K562 (cell line): ENCODE results near the gene SCAPER. TPM values are rescaled to one million over a fixed set of nuclear protein-coding genes. Genes with fewer than 3 reads are reported as not detected.

Experiments
- DPF2 ChIP-seq: fragments of 450-650 bp; IDR thresholded peaks from 2 replicates; pipeline ENCODE4 v1.6.1; 2016
- FOXK2 ChIP-seq, 2 experiments: fragments of 450-650 bp; IDR thresholded peaks in 1 of 2; conservative IDR thresholded peaks in 1 of 2; 2 replicates each; pipeline ENCODE4 v1.6.1; 2016; ENCODE audit warnings: low read depth in 2 of 2, mild to moderate bottlenecking in 1 of 2
- KDM5B ChIP-seq: fragments of 200-600 bp; sonication (generic); IDR thresholded peaks from 2 replicates; pipeline ENCODE4 v1.6.1; 2012; ENCODE audit warnings: low read depth, mild to moderate bottlenecking, moderate library complexity, low read length, control low read depth, inconsistent platforms; ENCODE audit not compliant: insufficient replicate concordance
- NFRKB ChIP-seq: fragments of 450-650 bp; IDR thresholded peaks from 2 replicates; pipeline ENCODE4 v1.6.1; 2016; ENCODE audit warnings: low read depth
- PHTF2 ChIP-seq: fragments of 250-450 bp; sonication (Bioruptor Pico); IDR thresholded peaks from 2 replicates; pipeline ENCODE4 v1.5.0; 2021; ENCODE audit warnings: mild to moderate bottlenecking
- PRPF4 ChIP-seq: fragments of 200-400 bp; formaldehyde crosslinking; IDR thresholded peaks from one replicate; pipeline ENCODE4 v1.6.1; 2017; ENCODE audit warnings: low read length, low read depth, mild to moderate bottlenecking; ENCODE audit not compliant: insufficient read depth, poor library complexity, severe bottlenecking
- SAP30 ChIP-seq: fragments of 200-600 bp; sonication (generic); IDR thresholded peaks from 2 replicates; pipeline ENCODE4 v1.6.1; 2012; ENCODE audit warnings: borderline replicate concordance, low read depth, mild to moderate bottlenecking, moderate library complexity, low read length, control low read depth, inconsistent platforms; ENCODE audit not compliant: insufficient read depth, poor library complexity, severe bottlenecking
- SMARCE1 ChIP-seq: fragments of 450-650 bp; IDR thresholded peaks from 2 replicates; pipeline ENCODE4 v1.7.1; 2016; ENCODE audit warnings: mild to moderate bottlenecking
- SPI1 ChIP-seq: IDR thresholded peaks from 2 replicates; pipeline ENCODE4 v1.6.1; 2011; ENCODE audit warnings: low read depth, low read length, control low read depth, borderline replicate concordance
- TBL1XR1 ChIP-seq, 2 experiments: IDR thresholded peaks; 2 replicates each; pipeline ENCODE4 v1.6.1; 2012; ENCODE audit warnings: improper control_type of control experiment in 2 of 2, low read length in 2 of 2, mild to moderate bottlenecking in 1 of 2
- ZBTB7A ChIP-seq: IDR thresholded peaks from 2 replicates; pipeline ENCODE4 v1.6.1; 2011; ENCODE audit warnings: low read depth, mild to moderate bottlenecking, low read length, moderate library complexity, borderline replicate concordance; ENCODE audit not compliant: control insufficient read depth
- ZNF384 ChIP-seq: IDR thresholded peaks from 2 replicates; pipeline ENCODE4 v1.6.1; 2012; ENCODE audit warnings: low read depth, low read length, improper control_type of control experiment
- ZNF395 ChIP-seq: fragments of 200-800 bp; sonication (Bioruptor generic); IDR thresholded peaks from 2 replicates; pipeline ENCODE4 v1.6.1; 2017; ENCODE audit warnings: missing genetic modification characterization, missing compliant biosample characterization
- polyA plus RNA-seq, 8 experiments: library from polyadenylated mRNA; depleted of rRNA in 4 of 8; stranded (reverse) in 5 of 8; unstranded in 3 of 8; fragments of >200 nt; fragmentation: Nextera tagmentation in 2 of 8; fragmentation: Illumina TruSeq in 1 of 8; extraction: Ambion mirVana in 2 of 8; extraction: Trizol in 1 of 8; gene quantifications; 2 replicates each; pipeline versions ENCODE4 v1.2.1 to v1.2.3, GENCODE V29; 2011 to 2014; ENCODE audit warnings: inconsistent platforms in 1 of 8, missing spikeins in 1 of 8
- total RNA-seq, 7 experiments: library from RNA; depleted of rRNA in 6 of 7; stranded (reverse); fragments of >200 nt in 6 of 7; fragmentation: Illumina TruSeq in 2 of 7; extraction: Trizol in 2 of 7; gene quantifications; 2 replicates each; pipeline versions ENCODE4 v1.2.1 to v1.2.3, GENCODE V29; 2011 to 2021; ENCODE audit warnings: low replicate concordance in 1 of 7
- TF ChIP-seq, protein P1 (sequence below), 2 experiments: fragments of 450-650 bp; IDR thresholded peaks; 2 replicates each; pipeline ENCODE4 v1.6.1; 2016
- TF ChIP-seq, protein P2 (sequence below): IDR thresholded peaks from 2 replicates; pipeline ENCODE4 v1.6.1; 2016; ENCODE audit warnings: missing genetic modification characterization, missing compliant biosample characterization
- TF ChIP-seq, protein P3 (sequence below): fragments of 250-450 bp; sonication (Bioruptor Pico); IDR thresholded peaks from 2 replicates; pipeline ENCODE4 v1.8.0; 2022; ENCODE audit warnings: inconsistent platforms
- TF ChIP-seq, protein P4 (sequence below): fragments of 450-650 bp; IDR thresholded peaks from 2 replicates; pipeline ENCODE4 v1.6.1; 2017; ENCODE audit warnings: antibody characterized with exemption

SCAPER gene
- total and polyA plus RNA-seq, 9 of the 15 experiments (the other 6 are each of a cell fraction or from before 2014, with no cell fraction given) = 1.3 to 5.7 (median 3.2) TPM

DNA sequence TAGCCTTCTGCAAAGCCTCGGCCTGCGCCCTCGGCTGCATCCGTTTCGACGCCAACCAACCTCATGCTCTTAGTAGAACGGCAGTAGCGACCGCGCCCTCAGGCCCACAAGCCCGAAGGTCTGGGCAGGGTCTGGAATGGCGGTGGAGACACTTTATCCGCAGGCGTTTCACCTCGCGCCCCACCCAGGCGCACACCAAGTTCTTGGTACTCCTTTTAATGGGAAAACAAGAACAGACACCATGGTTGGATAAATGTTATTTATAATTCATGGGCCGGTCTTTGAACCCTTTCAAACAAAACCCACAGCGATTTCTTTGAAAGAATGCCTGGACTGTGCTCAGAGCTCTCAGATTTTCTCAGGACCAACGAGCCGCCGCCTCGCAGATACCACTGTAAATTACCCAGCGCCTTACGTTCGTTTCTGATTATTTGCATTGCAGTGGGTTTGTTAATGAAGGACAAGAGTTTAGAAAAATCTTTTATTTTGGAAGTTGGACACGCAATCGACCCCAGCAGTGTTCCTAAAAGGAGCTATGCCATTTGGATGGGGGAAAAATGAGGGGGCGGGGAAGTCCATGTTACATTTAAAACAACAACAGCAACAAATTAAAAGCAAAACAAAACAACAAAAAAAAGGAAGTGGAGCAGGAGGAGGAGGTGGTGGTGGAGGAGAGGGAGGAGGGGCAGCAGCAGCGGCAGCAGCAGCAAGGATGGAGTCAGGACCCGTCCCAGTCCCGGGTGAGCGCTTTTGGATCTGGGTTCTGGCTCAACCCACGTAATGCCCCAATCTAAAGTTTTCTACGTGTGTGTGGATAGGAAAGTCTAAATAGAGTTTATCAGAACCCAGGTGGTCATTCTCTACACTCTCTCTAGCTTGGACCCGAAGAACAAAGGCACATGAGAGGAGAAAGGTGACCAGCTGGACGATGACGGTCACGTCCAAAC, 569.6 kb downstream of the SCAPER start (continued):
- TF ChIP-seq ZNF395 (peak; percentile 73; the same call in 1 of the 2 replicates), ZNF384 (peak; percentile 67), KDM5B (peak; percentile 58), TBL1XR1 (IDR thresholded peaks at IDR 0.05; ENCODE audit: low read length in 2 of 2) (no peak), NFRKB (peak; percentile 85), SAP30 (peak; percentile 46), PHTF2 (CRISPR knock-in tag) (no peak), SMARCE1 (peak; percentile 83), ZBTB7A (no peak; the same call in 1 of the 2 replicates), SPI1 (peak; percentile 99), PRPF4 (no peak), DPF2 (peak; percentile 52; the same call in 1 of the 2 replicates), FOXK2 (conservative IDR thresholded peaks at IDR 0.05 in 1 of 2, IDR thresholded peaks at IDR 0.05 in 1 of 2; ENCODE audit: low read depth in 2 of 2) (peak; percentile 72 to 78)
- TF ChIP-seq, protein P1, sequence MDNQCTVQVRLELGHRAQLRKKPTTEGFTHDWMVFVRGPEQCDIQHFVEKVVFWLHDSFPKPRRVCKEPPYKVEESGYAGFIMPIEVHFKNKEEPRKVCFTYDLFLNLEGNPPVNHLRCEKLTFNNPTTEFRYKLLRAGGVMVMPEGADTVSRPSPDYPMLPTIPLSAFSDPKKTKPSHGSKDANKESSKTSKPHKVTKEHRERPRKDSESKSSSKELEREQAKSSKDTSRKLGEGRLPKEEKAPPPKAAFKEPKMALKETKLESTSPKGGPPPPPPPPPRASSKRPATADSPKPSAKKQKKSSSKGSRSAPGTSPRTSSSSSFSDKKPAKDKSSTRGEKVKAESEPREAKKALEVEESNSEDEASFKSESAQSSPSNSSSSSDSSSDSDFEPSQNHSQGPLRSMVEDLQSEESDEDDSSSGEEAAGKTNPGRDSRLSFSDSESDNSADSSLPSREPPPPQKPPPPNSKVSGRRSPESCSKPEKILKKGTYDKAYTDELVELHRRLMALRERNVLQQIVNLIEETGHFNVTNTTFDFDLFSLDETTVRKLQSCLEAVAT (IDR thresholded peaks at IDR 0.05) = peak in 1 of 2 experiments; percentile 58; a peak in 2 of 4 replicates
- TF ChIP-seq, protein P2, sequence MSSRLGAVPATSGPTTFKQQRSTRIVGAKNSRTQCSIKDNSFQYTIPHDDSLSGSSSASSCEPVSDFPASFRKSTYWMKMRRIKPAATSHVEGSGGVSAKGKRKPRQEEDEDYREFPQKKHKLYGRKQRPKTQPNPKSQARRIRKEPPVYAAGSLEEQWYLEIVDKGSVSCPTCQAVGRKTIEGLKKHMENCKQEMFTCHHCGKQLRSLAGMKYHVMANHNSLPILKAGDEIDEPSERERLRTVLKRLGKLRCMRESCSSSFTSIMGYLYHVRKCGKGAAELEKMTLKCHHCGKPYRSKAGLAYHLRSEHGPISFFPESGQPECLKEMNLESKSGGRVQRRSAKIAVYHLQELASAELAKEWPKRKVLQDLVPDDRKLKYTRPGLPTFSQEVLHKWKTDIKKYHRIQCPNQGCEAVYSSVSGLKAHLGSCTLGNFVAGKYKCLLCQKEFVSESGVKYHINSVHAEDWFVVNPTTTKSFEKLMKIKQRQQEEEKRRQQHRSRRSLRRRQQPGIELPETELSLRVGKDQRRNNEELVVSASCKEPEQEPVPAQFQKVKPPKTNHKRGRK (tag) = 0 out of 2 replicates have a peak, but pooled peaks have one; percentile 27
- TF ChIP-seq, protein P3, sequence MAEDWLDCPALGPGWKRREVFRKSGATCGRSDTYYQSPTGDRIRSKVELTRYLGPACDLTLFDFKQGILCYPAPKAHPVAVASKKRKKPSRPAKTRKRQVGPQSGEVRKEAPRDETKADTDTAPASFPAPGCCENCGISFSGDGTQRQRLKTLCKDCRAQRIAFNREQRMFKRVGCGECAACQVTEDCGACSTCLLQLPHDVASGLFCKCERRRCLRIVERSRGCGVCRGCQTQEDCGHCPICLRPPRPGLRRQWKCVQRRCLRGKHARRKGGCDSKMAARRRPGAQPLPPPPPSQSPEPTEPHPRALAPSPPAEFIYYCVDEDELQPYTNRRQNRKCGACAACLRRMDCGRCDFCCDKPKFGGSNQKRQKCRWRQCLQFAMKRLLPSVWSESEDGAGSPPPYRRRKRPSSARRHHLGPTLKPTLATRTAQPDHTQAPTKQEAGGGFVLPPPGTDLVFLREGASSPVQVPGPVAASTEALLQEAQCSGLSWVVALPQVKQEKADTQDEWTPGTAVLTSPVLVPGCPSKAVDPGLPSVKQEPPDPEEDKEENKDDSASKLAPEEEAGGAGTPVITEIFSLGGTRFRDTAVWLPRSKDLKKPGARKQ (CRISPR knock-in tag) = peak; percentile 30; the same call in 1 of the 2 replicates
- TF ChIP-seq, protein P4, sequence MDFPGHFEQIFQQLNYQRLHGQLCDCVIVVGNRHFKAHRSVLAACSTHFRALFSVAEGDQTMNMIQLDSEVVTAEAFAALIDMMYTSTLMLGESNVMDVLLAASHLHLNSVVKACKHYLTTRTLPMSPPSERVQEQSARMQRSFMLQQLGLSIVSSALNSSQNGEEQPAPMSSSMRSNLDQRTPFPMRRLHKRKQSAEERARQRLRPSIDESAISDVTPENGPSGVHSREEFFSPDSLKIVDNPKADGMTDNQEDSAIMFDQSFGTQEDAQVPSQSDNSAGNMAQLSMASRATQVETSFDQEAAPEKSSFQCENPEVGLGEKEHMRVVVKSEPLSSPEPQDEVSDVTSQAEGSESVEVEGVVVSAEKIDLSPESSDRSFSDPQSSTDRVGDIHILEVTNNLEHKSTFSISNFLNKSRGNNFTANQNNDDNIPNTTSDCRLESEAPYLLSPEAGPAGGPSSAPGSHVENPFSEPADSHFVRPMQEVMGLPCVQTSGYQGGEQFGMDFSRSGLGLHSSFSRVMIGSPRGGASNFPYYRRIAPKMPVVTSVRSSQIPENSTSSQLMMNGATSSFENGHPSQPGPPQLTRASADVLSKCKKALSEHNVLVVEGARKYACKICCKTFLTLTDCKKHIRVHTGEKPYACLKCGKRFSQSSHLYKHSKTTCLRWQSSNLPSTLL = no peak
